ENCODE measurements around the gene ADAP1. TPM values are rescaled to one million over a fixed set of nuclear protein-coding genes. Genes with fewer than 3 reads are reported as not detected.

ADAP1 gene
- total and polyA plus RNA-seq, 2 of the 13 experiments (the other 11 are each of a cell fraction or from before 2014, with no cell fraction given): 10.5 to 24.6 TPM

DNA sequence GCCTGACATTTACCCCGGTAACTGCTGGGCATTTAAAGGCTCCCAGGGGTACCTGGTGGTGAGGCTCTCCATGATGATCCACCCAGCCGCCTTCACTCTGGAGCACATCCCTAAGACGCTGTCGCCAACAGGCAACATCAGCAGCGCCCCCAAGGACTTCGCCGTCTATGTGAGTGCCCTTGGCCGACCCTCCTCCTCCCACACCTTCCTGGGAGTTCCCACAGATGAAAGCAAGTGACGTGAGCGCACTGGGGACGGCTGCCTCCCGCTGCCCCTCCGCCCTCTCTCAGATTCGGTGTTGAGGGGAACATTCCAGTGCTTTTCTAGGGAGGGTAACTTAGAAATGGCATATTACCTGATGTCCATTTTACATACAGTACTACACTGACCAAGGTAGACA is 85.1 kb downstream of the ADAP1 start:
- Histone ChIP-seq H3K4me3 (replicated peaks in 1 of 3; ENCODE audit: insufficient read depth in 1 of 3, low read depth in 2 of 3, low read length in 3 of 3) (no peak overlapping the region), H3K9ac (ENCODE audit: insufficient read depth, low read depth, low read length) (no peak overlapping the region), H3K27me3 (ENCODE audit: control insufficient read depth in 1 of 2, insufficient read depth in 2 of 2, low read length in 2 of 2) (no peaks in the 10 kb centered on the region), H3K9me3 (ENCODE audit: low read length) (no peaks in the 10 kb centered on the region), H3K4me2 (ENCODE audit: low read depth, low read length) (no peak overlapping the region), H3K27ac (ENCODE audit: extremely low read length, insufficient read depth, low read length) (no peak overlapping the region), H2AFZ (ENCODE audit: low read length) (no peak overlapping the region), H3K4me1 (ENCODE audit: insufficient read depth, low read length) (peaks cover 12% of the 10 kb centered on the region), H3K79me2 (ENCODE audit: insufficient read depth, low read length) (no peaks in the 10 kb centered on the region), H3K36me3 (replicated peaks in 1 of 2; ENCODE audit: control insufficient read depth in 1 of 2, insufficient read depth in 2 of 2, low read length in 2 of 2) (peaks cover 14 to 56% of the 10 kb centered on the region in 2 experiments), H4K20me1 (ENCODE audit: insufficient read depth, low read length) (no peaks in the 10 kb centered on the region)
- no TSS peak for BruUV-seq (replicated peaks)
- in situ Hi-C loops (cut with HindIII; ENCODE audit: extremely low pct_ligation_motif_present, low pct_unique_long_range_greater_than_20kb): no loop called here
- 96% methylated on average over 14 of the region's 14 CpGs for WGBS (ENCODE audit: low lambda C conversion rate)
- ChIA-PET CTCF (ENCODE audit: low intra/inter-chr PET ratio, low total read pairs) (no interaction called here), POLR2A (no interaction called here)
- no peak for TF ChIP-seq ZNF558 (CRISPR knock-in tag; IDR thresholded peaks at IDR 0.05; ENCODE audit: borderline replicate concordance)
- TF ChIP-seq, protein P1, sequence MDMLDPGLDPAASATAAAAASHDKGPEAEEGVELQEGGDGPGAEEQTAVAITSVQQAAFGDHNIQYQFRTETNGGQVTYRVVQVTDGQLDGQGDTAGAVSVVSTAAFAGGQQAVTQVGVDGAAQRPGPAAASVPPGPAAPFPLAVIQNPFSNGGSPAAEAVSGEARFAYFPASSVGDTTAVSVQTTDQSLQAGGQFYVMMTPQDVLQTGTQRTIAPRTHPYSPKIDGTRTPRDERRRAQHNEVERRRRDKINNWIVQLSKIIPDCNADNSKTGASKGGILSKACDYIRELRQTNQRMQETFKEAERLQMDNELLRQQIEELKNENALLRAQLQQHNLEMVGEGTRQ (IDR thresholded peaks at IDR 0.05; ENCODE audit: low read depth, low read length): no peak
- TF ChIP-seq, protein P1 (CRISPR knock-in tag; IDR thresholded peaks at IDR 0.05; ENCODE audit: borderline replicate concordance): no peak
- no peak for TF ChIP-seq ZNF614 (CRISPR knock-in tag; IDR thresholded peaks at IDR 0.05; ENCODE audit: borderline replicate concordance)
- TF ChIP-seq, protein P2, sequence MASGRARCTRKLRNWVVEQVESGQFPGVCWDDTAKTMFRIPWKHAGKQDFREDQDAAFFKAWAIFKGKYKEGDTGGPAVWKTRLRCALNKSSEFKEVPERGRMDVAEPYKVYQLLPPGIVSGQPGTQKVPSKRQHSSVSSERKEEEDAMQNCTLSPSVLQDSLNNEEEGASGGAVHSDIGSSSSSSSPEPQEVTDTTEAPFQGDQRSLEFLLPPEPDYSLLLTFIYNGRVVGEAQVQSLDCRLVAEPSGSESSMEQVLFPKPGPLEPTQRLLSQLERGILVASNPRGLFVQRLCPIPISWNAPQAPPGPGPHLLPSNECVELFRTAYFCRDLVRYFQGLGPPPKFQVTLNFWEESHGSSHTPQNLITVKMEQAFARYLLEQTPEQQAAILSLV (CRISPR knock-in tag; IDR thresholded peaks at IDR 0.05; ENCODE audit: borderline replicate concordance): no peak
- TF ChIP-seq CHD4 (IDR thresholded peaks at IDR 0.05; ENCODE audit: borderline replicate concordance, low read length): no peak
- TF ChIP-seq, protein P3, sequence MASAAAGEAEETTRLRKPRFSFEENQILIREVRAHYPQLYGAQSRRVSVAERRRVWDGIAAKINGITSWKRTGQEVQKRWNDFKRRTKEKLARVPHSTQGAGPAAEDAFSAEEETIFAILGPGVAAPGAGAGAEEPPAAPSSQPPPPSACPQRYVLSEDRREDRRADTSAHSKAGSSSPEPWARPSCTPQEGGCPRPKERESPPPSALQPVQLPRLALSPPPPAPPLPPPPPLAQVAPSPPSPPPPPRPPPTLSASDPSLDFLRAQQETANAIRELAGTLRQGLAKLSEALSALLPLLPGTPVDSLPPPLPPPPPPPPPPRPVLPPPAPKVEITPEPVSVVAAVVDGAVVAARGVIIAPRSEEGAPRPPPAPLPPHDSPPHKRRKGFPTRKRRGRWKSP (CRISPR knock-in tag; IDR thresholded peaks at IDR 0.05): no peak
- no peak for TF ChIP-seq CBX1 (IDR thresholded peaks at IDR 0.05; ENCODE audit: low read depth)
- no peak for TF ChIP-seq ZNF121 (CRISPR knock-in tag; IDR thresholded peaks at IDR 0.05)
- TF ChIP-seq, protein P4, sequence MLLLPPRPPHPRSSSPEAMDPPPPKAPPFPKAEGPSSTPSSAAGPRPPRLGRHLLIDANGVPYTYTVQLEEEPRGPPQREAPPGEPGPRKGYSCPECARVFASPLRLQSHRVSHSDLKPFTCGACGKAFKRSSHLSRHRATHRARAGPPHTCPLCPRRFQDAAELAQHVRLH (CRISPR knock-in tag; IDR thresholded peaks at IDR 0.05; ENCODE audit: borderline replicate concordance, low read depth): no peak
- no peak for TF ChIP-seq SAFB2 (CRISPR knock-in tag; IDR thresholded peaks at IDR 0.05; ENCODE audit: borderline replicate concordance, low read depth)
- no peak for TF ChIP-seq KAT8 (CRISPR knock-in tag; IDR thresholded peaks at IDR 0.05)
- no peak for TF ChIP-seq SMYD3 (CRISPR knock-in tag; IDR thresholded peaks at IDR 0.05)
- no peak for TF ChIP-seq RBAK (CRISPR knock-in tag; IDR thresholded peaks at IDR 0.05)
- no peak for TF ChIP-seq ZNF484 (CRISPR knock-in tag; IDR thresholded peaks at IDR 0.05; ENCODE audit: borderline replicate concordance, low read depth)
- TF ChIP-seq DR1 (CRISPR knock-in tag; IDR thresholded peaks at IDR 0.05): no peak
- ATAC-seq (no peak), DNase-seq (ENCODE audit: low spot score) (no peak), FAIRE-seq (no peak)
- intact Hi-C loops (cut with micrococcal nuclease; ENCODE audit: unreplicated experiment): no loop called here
